HepG2 (cell line): ENCODE results near the gene SH3BGR. TPM values are rescaled to one million over a fixed set of nuclear protein-coding genes. Genes with fewer than 3 reads are reported as not detected.

ENCODE experiments used
- ATAC-seq: fragments of 200-7000 bp; cut with Tn5 transposase; 3 replicates; pipeline ENCODE4 v1.9.1; 2020; ENCODE audit warnings: mild to moderate bottlenecking, moderate library complexity
- BruUV-seq: library from RNA; stranded (reverse); fragments of 400-500 nt; replicated peaks from 2 replicates; lab custom pipeline; 2021; lab: Mats Ljungman, UMichigan
- CTCF ChIA-PET: fragments of 300-600 bp; formaldehyde crosslinking; extraction: SDS; loops from one replicate; lab custom pipeline; 2021; ENCODE audit warnings: low total read pairs, inconsistent platforms, low intra/inter-chr PET ratio; lab: Yijun Ruan, JAX
- POLR2A ChIA-PET: fragments of 350-600 bp; sonication (Branson Sonifier 250); formaldehyde crosslinking; loops from one replicate; lab custom pipeline; 2020; ENCODE audit warnings: antibody characterized with exemption, inconsistent platforms; lab: Yijun Ruan, JAX
- DNase-seq: peaks from one replicate; pipeline ENCODE4 v3.0.0-alpha.2; 2015; ENCODE audit warnings: low spot score
- FAIRE-seq: peaks from 3 replicates; lab custom pipeline; 2011; peaks lifted over from hg19 to GRCh38; lab: Jason Lieb, UNC
- H2AFZ ChIP-seq: one replicate; pipeline ENCODE4 v1.6.1; 2011; ENCODE audit warnings: low read length, inconsistent platforms
- H3K27ac ChIP-seq: fragments of 300-600 bp; 3 replicates; pipeline ENCODE4 v1.8.0; 2011; ENCODE audit warnings: mixed run types, mild to moderate bottlenecking, mixed read lengths, low read length, inconsistent platforms; ENCODE audit not compliant: insufficient read depth; ENCODE audit errors: extremely low read length
- H3K27me3 ChIP-seq, 2 experiments: fragments of 200-600 bp in 1 of 2; 2 replicates in 1 of 2; 3 replicates in 1 of 2; pipeline versions ENCODE4 v1.6.0 to v1.8.0; 2011; ENCODE audit warnings: low read length in 2 of 2, mild to moderate bottlenecking in 2 of 2, moderate library complexity in 2 of 2, inconsistent platforms in 1 of 2; ENCODE audit not compliant: insufficient read depth in 2 of 2, control insufficient read depth in 1 of 2
- H3K36me3 ChIP-seq, 2 experiments: fragments of 200-600 bp in 1 of 2; replicated peaks in 1 of 2; 2 replicates in 1 of 2; 3 replicates in 1 of 2; pipeline versions ENCODE4 v1.5.1 to v1.8.0; 2011; ENCODE audit warnings: low read length in 2 of 2, inconsistent platforms in 1 of 2; ENCODE audit not compliant: insufficient read depth in 2 of 2, control insufficient read depth in 1 of 2
- H3K4me1 ChIP-seq: 2 replicates; pipeline ENCODE4 v1.5.1; 2012; ENCODE audit warnings: low read length, inconsistent platforms; ENCODE audit not compliant: insufficient read depth
- H3K4me2 ChIP-seq: 2 replicates; pipeline ENCODE4 v1.6.0; 2011; ENCODE audit warnings: low read depth, low read length, inconsistent platforms
- H3K4me3 ChIP-seq, 3 experiments: fragments of 200-600 bp in 1 of 3; sonication (generic), shearing (Covaris generic) in 1 of 3; replicated peaks in 1 of 3; 2 replicates each; pipeline ENCODE4 v1.5.1; 2011 to 2016; ENCODE audit warnings: low read length in 3 of 3, inconsistent platforms in 2 of 3, low read depth in 2 of 3, mild to moderate bottlenecking in 2 of 3, control low read depth in 1 of 3, mixed read lengths in 1 of 3; ENCODE audit not compliant: insufficient read depth in 1 of 3
- H3K79me2 ChIP-seq: one replicate; pipeline ENCODE4 v1.6.1; 2011; ENCODE audit warnings: low read length, inconsistent platforms; ENCODE audit not compliant: insufficient read depth
- H3K9ac ChIP-seq: 2 replicates; pipeline ENCODE4 v1.6.0; 2011; ENCODE audit warnings: mild to moderate bottlenecking, low read depth, low read length, inconsistent platforms; ENCODE audit not compliant: insufficient read depth
- H3K9me3 ChIP-seq: 2 replicates; pipeline ENCODE4 v1.5.1; 2012; ENCODE audit warnings: mild to moderate bottlenecking, low read length
- H4K20me1 ChIP-seq: 2 replicates; pipeline ENCODE4 v1.6.0; 2011; ENCODE audit warnings: inconsistent platforms, mild to moderate bottlenecking, low read length, moderate library complexity; ENCODE audit not compliant: insufficient read depth
- ARNT2 ChIP-seq: sonication (generic); formaldehyde crosslinking; IDR thresholded peaks from 2 replicates; pipeline ENCODE4 v1.8.0; 2022; ENCODE audit warnings: mild to moderate bottlenecking, low read depth, missing genetic modification reagents, moderate library complexity
- KLF11 ChIP-seq: IDR thresholded peaks from 2 replicates; pipeline ENCODE4 v1.6.1; 2016; ENCODE audit warnings: missing compliant biosample characterization
- ZNF746 ChIP-seq: sonication (generic); formaldehyde crosslinking; IDR thresholded peaks from 2 replicates; pipeline ENCODE4 v1.8.0; 2022; ENCODE audit warnings: mild to moderate bottlenecking, missing genetic modification reagents
- WGBS: methylation state at CpG from one replicate; pipeline ENCODE4 v1.1.6; 2017; ENCODE audit warnings: low lambda C conversion rate; 5-methylcytosine and 5-hydroxymethylcytosine counted together
- in situ Hi-C: cut with HindIII; loops from 2 replicates; pipeline ENCODE4 v1.10.0; 2017; ENCODE audit warnings: low pct_unique_long_range_greater_than_20kb; ENCODE audit not compliant: extremely low pct_ligation_motif_present
- intact Hi-C: fragments of 100-400 bp; cut with micrococcal nuclease; formaldehyde crosslinking; loops from one replicate; pipeline ENCODE4 v1.10.0; 2022; ENCODE audit not compliant: unreplicated experiment
- polyA plus RNA-seq, 8 experiments: library from polyadenylated mRNA; depleted of rRNA in 3 of 8; stranded (reverse) in 7 of 8; unstranded in 1 of 8; fragments of >200 nt; fragmentation: Illumina TruSeq in 4 of 8; extraction: Trizol in 4 of 8; gene quantifications; 2 replicates each; pipeline versions ENCODE4 v1.2.1 to v1.2.3, GENCODE V29; 2011 to 2016; ENCODE audit warnings: low read depth in 4 of 8, missing spikeins in 1 of 8, mixed read lengths in 1 of 8; ENCODE audit not compliant: insufficient read depth in 1 of 8
- total RNA-seq, 5 experiments: library from RNA; depleted of rRNA; stranded (reverse); fragments of >200 nt; fragmentation: Illumina TruSeq; extraction: Trizol; gene quantifications; 2 replicates each; pipeline ENCODE4 v1.2.3, GENCODE V29; 2016; ENCODE audit warnings: low read depth in 1 of 5
- TF ChIP-seq, protein P1 (sequence below): sonication (generic); formaldehyde crosslinking; conservative IDR thresholded peaks from 2 replicates; pipeline ENCODE4 v1.4.0; 2020; ENCODE audit warnings: missing genetic modification reagents

The SH3BGR gene
- total and polyA plus RNA-seq, 2 of the 13 experiments (the other 11 are each of a cell fraction or from before 2014, with no cell fraction given), result 0.48 TPM; not detected in 1

DNA sequence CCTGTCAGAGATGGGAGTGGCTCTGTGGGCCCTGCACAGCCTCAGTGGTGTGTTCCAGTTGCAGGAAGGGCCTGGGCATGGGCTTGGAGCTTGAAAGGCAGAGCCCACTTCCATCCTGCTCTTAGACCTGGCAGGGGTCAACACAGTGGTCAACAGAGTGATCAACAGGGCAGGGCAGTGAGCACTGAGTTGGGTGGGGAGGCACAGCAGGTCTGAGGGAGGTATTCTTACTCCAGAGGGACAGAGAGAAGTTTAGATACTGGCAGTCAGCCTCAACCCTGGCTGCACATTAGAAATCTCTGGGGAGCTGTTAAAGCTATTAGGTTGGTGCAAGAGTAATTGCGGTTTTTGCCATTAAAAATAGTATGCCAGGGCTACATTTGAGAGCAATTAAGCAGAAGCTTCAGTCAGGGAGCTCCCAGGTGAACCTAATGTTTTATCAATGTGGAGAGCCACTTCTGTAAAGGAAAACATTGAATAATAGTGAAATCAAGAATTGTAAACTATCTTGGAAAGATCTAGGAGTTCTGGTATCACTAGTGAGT lies 37.7 kb downstream of the SH3BGR start:
- BruUV-seq, result no TSS peak

DNA sequence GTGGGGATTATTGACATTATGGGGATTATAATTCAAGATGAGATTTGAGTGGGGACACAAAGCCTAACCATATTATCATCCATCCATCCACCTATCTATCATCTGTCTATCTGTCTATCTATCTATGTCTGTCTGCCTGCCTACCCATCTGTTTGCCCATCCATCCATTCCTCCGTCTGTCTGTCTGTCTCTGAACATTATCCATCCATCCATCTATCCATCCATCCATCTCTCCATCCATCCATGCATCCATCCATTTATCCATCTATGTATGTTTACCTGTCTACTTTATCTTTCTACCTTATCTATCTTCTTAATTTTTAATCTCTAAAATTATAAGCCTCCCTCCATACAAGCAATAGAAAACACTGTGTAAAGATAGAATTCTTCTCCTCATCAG lies 47.4 kb downstream of the SH3BGR start:
- BruUV-seq, result no TSS peak
- no peak for ATAC-seq
- intact Hi-C loops, result no loop called here
- no peak for TF ChIP-seq ZNF746 (CRISPR knock-in tag)
- TF ChIP-seq, all 625 proteins: peak for 0
- Histone ChIP-seq H3K36me3 (no peaks in the 10 kb centered on the region), H3K9ac (no peak overlapping the region), H2AFZ (no peak overlapping the region), H3K4me3 (no peak overlapping the region), H4K20me1 (no peaks in the 10 kb centered on the region), H3K4me1 (no peaks in the 10 kb centered on the region), H3K27ac (no peak overlapping the region), H3K27me3 (no peaks in the 10 kb centered on the region; a peak in 1 of 5 replicates), H3K79me2 (no peaks in the 10 kb centered on the region), H3K9me3 (no peaks in the 10 kb centered on the region), H3K4me2 (no peak overlapping the region)
- POLR2A ChIA-PET, result no interaction called here
- WGBS, result 57% methylated on average over 1 of the region's 1 CpG
- in situ Hi-C loops, result no loop called here
- FAIRE-seq (no peak), DNase-seq (no peak)
- CTCF ChIA-PET, result no interaction called here

More for the DNA sequence above, 37.7 kb downstream of the SH3BGR start:
- Histone ChIP-seq H4K20me1 (no peaks in the 10 kb centered on the region), H3K9me3 (no peaks in the 10 kb centered on the region), H3K36me3 (no peaks in the 10 kb centered on the region), H3K79me2 (no peaks in the 10 kb centered on the region), H3K27ac (no peak overlapping the region), H3K4me1 (peaks cover 5% of the 10 kb centered on the region; the same call in 1 of the 2 replicates), H3K9ac (no peak overlapping the region), H3K4me2 (no peak overlapping the region), H3K4me3 (no peak overlapping the region), H3K27me3 (no peaks in the 10 kb centered on the region), H2AFZ (no peak overlapping the region)
- POLR2A ChIA-PET, result no interaction called here
- FAIRE-seq (no peak), DNase-seq (no peak), ATAC-seq (no peak)
- intact Hi-C loops (no loop called here), in situ Hi-C loops (no loop called here)
- CTCF ChIA-PET, result no interaction called here
- TF ChIP-seq, protein P1, sequence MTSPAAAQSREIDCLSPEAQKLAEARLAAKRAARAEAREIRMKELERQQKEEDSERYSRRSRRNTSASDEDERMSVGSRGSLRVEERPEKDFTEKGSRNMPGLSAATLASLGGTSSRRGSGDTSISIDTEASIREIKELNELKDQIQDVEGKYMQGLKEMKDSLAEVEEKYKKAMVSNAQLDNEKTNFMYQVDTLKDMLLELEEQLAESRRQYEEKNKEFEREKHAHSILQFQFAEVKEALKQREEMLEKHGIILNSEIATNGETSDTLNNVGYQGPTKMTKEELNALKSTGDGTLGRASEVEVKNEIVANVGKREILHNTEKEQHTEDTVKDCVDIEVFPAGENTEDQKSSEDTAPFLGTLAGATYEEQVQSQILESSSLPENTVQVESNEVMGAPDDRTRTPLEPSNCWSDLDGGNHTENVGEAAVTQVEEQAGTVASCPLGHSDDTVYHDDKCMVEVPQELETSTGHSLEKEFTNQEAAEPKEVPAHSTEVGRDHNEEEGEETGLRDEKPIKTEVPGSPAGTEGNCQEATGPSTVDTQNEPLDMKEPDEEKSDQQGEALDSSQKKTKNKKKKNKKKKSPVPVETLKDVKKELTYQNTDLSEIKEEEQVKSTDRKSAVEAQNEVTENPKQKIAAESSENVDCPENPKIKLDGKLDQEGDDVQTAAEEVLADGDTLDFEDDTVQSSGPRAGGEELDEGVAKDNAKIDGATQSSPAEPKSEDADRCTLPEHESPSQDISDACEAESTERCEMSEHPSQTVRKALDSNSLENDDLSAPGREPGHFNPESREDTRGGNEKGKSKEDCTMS (CRISPR knock-in tag), result no peak
- TF ChIP-seq ARNT2 (CRISPR knock-in tag) (no peak), KLF11 (no peak)
- 5% methylated on average over 1 of the region's 1 CpG for WGBS
